ENCODE data around the gene ARHGEF38.

GRCh38 chr4:105677709-105678108, 125.3 kb downstream of the ARHGEF38 start:
- TF ChIP-seq POLR2AphosphoS5 (IDR thresholded peaks at IDR 0.05; ENCODE audit: low read depth, low read length), result no peak
- no peak for TF ChIP-seq TAF1 (IDR thresholded peaks at IDR 0.05; ENCODE audit: borderline replicate concordance, insufficient read depth, low read length)
- TF ChIP-seq, protein P1, sequence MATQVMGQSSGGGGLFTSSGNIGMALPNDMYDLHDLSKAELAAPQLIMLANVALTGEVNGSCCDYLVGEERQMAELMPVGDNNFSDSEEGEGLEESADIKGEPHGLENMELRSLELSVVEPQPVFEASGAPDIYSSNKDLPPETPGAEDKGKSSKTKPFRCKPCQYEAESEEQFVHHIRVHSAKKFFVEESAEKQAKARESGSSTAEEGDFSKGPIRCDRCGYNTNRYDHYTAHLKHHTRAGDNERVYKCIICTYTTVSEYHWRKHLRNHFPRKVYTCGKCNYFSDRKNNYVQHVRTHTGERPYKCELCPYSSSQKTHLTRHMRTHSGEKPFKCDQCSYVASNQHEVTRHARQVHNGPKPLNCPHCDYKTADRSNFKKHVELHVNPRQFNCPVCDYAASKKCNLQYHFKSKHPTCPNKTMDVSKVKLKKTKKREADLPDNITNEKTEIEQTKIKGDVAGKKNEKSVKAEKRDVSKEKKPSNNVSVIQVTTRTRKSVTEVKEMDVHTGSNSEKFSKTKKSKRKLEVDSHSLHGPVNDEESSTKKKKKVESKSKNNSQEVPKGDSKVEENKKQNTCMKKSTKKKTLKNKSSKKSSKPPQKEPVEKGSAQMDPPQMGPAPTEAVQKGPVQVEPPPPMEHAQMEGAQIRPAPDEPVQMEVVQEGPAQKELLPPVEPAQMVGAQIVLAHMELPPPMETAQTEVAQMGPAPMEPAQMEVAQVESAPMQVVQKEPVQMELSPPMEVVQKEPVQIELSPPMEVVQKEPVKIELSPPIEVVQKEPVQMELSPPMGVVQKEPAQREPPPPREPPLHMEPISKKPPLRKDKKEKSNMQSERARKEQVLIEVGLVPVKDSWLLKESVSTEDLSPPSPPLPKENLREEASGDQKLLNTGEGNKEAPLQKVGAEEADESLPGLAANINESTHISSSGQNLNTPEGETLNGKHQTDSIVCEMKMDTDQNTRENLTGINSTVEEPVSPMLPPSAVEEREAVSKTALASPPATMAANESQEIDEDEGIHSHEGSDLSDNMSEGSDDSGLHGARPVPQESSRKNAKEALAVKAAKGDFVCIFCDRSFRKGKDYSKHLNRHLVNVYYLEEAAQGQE (IDR thresholded peaks at IDR 0.05; ENCODE audit: insufficient read depth in 1 of 2, low read depth in 2 of 2, low read length in 2 of 2), result no peak
- no peak for TF ChIP-seq SIN3A (IDR thresholded peaks at IDR 0.05; ENCODE audit: borderline replicate concordance, insufficient read depth, low read length)
- no peak for TF ChIP-seq FOXP2 (optimal IDR thresholded peaks at IDR 0.05; ENCODE audit: borderline replicate concordance, extremely low read depth, extremely low read length, insufficient read depth)
